Pancreas (tissue), 10 donors: ENCODE measurements around the gene RAF1. TPM values are rescaled to one million over a fixed set of nuclear protein-coding genes. Genes with fewer than 3 reads are reported as not detected.

ENCODE experiments used
- ATAC-seq, 4 donors: fragments of 200-7000 bp; cut with Tn5 transposase; one replicate each; pipeline versions ENCODE4 v1.8.0 to v1.9.1; 2020; ENCODE audit warnings: mild to moderate bottlenecking in 4 of 4, moderate library complexity in 4 of 4
- DNase-seq, 6 donors: peaks; one replicate each; pipeline ENCODE4 v3.0.0-alpha.2; 2020
- FAIRE-seq: peaks from 2 replicates; lab custom pipeline; 2012; peaks lifted over from hg19 to GRCh38; lab: Jason Lieb, UNC
- H3K27ac ChIP-seq, 4 donors: fragments of 200-600 bp; sonication (generic); 1 replicate in 3 of 4; 2 replicates in 1 of 4; pipeline versions ENCODE4 v1.5.0 to v1.8.0; 2020
- H3K27me3 ChIP-seq, 4 donors: fragments of 200-600 bp; one replicate each; pipeline ENCODE4 v1.8.0; 2021
- H3K36me3 ChIP-seq, 3 donors: fragments of 200-600 bp; sonication (generic) in 1 of 3; one replicate each; pipeline versions ENCODE4 v1.5.0 to v1.8.0; 2020 to 2021
- H3K4me1 ChIP-seq, 3 donors: fragments of 200-600 bp; one replicate each; pipeline ENCODE4 v1.8.0; 2021
- H3K4me3 ChIP-seq, 4 donors: fragments of 200-600 bp; sonication (generic) in 2 of 4; one replicate each; pipeline versions ENCODE4 v1.5.0 to v1.8.0; 2020 to 2021
- H3K9me3 ChIP-seq, 4 donors: fragments of 200-600 bp; one replicate each; pipeline ENCODE4 v1.8.0; 2021
- WGBS, 2 donors: extraction: QIAGEN DNeasy Blood & Tissue Kit; methylation state at CpG; one replicate each; pipeline ENCODE4 v1.1.7; 2013; 5-methylcytosine and 5-hydroxymethylcytosine counted together
- intact Hi-C, 3 donors: fragments of 100-400 bp; cut with DNase I; formaldehyde crosslinking; loops; one replicate each; pipeline versions ENCODE4 v1.11.1 to v1.14.2; 2022
- polyA plus RNA-seq, 2 donors: library from polyadenylated mRNA; stranded (reverse); fragments of 200-250 nt; gene quantifications; one replicate each; pipeline ENCODE4 v1.2.3, GENCODE V29; 2013
- total RNA-seq, 6 donors: library from RNA; stranded (reverse); fragmentation: NEBNext Ultra II Directional in 4 of 6; extraction: Animal tissue kit (Norgen Biotek cat#: 25700) in 4 of 6; gene quantifications; one replicate each; pipeline versions ENCODE4 v1.2.1 to v1.2.4, GENCODE V29; 2021 to 2023
- TF ChIP-seq, protein P1 (sequence below), 4 donors: fragments of 200-600 bp; sonication (generic) in 3 of 4; IDR thresholded peaks; one replicate each; pipeline versions ENCODE4 v1.5.0 to v1.8.0; 2021; ENCODE audit warnings: antibody characterized with exemption in 4 of 4
- donor health status: healthy with polysubstance abuse.
- donor health status: DM: no; HTN: no; CAD: no; lungs with moderate emphysema.
- donor health status: DM: no; HTN: no; CAD: no.
- donor health status: control.
- donor health status: control.
- donor health status: Bipolar disorder and iron deficiency.
- donor health status: DM: yes; HTN: yes; CAD: no.
- donor health status: DM: no; HTN: no; CAD: no.
- donor health status: DM: no; HTN: no; CAD: no.
- donor health status: DM: yes; HTN: yes; CAD: no.

RAF1 gene
- total and polyA plus RNA-seq, 8 donors: 29.1 to 46.9 (median 38.1) TPM

DNA sequence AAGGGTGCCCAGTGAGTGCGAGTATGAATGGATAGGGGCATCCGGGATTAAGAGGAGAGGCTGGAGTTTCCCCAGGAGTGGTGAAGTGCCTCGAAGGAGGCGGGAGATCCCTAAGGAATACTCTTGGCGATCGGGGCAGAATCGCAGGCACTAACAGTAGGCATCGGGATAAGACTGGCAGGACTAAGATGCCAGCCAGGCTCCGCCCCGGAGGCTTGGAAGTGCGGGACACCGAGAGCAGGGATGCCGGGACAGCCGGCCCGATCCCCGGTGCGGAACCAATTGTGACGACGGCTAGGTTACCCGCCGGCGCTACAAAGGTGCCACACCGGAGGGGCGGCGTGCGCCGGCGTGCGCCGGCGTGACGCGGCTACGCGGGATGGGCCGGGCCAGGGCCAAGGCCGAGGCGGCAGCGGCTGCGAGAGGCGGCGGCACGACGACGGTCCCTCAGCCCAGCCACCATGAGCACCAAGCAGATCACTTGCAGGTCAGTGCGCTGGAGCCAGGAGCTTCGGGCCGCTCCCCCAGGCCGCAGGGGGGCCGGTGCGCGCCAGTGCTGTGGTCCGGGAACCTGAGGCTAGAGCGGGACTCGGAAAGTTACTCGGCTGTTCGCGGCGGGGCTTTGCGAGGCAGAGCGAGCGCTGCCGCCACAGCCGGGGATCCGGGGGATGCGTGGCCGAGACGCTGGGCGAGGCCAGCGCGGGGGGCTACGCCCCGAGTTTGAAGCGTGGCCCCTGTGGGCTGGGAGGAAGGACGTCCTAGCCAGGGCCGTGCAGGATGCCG, 107.0 kb downstream of the RAF1 start, which contains the start of gene MKRN2:
MKRN2 (plus strand) TSS at position 398 of the 783 bp plus-strand sequence; CDS start at position 462, 64 bp downstream.
- TF ChIP-seq, protein P1, sequence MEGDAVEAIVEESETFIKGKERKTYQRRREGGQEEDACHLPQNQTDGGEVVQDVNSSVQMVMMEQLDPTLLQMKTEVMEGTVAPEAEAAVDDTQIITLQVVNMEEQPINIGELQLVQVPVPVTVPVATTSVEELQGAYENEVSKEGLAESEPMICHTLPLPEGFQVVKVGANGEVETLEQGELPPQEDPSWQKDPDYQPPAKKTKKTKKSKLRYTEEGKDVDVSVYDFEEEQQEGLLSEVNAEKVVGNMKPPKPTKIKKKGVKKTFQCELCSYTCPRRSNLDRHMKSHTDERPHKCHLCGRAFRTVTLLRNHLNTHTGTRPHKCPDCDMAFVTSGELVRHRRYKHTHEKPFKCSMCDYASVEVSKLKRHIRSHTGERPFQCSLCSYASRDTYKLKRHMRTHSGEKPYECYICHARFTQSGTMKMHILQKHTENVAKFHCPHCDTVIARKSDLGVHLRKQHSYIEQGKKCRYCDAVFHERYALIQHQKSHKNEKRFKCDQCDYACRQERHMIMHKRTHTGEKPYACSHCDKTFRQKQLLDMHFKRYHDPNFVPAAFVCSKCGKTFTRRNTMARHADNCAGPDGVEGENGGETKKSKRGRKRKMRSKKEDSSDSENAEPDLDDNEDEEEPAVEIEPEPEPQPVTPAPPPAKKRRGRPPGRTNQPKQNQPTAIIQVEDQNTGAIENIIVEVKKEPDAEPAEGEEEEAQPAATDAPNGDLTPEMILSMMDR (IDR thresholded peaks at IDR 0.05): no peak
- 0% methylated on average over 71 to 77 of the region's 77 CpGs for WGBS, 2 donors

DNA sequence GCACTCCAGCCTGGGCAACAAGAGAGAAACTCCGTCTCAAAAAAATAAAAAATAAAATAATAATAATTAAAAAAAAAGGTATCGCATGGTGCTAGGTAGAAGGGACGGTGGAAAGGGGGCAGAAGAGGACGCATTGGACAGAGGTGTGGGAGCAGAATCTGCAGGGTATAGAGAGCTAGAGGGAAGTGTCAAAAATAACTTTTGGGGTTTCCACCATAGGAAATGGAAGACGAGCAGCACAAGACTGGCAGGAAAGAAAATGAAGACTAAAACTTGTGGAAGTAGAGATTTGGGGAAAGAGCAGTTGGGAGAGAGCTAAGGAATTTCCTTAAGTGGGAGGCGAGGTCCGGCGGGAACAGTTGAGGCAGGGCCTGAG, 107.6 kb downstream of the RAF1 start:
- 2 to 3% methylated on average over 8 of the region's 8 CpGs for WGBS, 2 donors

More for the DNA sequence above, 107.0 kb downstream of the RAF1 start, which contains the start of gene MKRN2:
- H3K4me1 ChIP-seq: peaks cover 24 to 37% (median 26%) of the 10 kb centered on the region in 3 donors
- intact Hi-C loops: no loop called here
- H3K9me3 ChIP-seq: no peaks in the 10 kb centered on the region
- ATAC-seq: peak; percentile 93 to 98 (median 98)
- DNase-seq: peak; percentile 84 to 96 (median 93)
- peaks cover 0 to 4% (median 1%) of the 10 kb centered on the region in 4 donors for H3K27me3 ChIP-seq
- no peaks in the 10 kb centered on the region for H3K36me3 ChIP-seq
- no peak for FAIRE-seq
- peak within 1 kb of the TSS; percentile 94 to 98 (median 96) for H3K27ac ChIP-seq
- peak within 1 kb of the TSS; percentile 86 to 94 (median 93) for H3K4me3 ChIP-seq

DNA sequence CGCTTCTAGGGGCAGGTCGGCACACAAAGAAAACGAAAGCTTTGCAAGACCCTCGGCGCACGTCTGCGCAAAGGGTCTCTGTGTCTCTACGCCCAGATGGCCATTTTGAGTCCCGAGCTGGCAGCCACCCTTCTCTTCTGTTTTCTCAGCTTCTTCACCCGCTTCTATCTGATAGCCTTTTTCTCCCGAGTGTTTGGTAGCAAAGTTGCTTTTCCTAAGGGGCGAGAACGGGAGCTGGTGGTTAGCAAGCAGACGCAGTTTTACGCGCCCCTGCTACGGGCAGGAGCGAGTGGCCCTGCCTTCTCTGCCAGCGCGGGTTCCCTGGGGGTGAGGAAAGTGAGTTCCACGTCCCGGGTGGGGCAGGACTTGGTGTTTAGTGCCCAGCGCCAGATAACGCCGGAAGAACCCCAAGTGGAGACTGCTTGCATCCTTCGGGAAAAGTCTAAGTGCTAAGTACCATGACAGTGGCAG, 110.0 kb downstream of the RAF1 start:
- 3 to 11% methylated on average over 26 of the region's 26 CpGs for WGBS, 2 donors
- Histone ChIP-seq H3K4me3 (peak overlapping the region; percentile 0 to 41 (median 25)), H3K27ac (peak overlapping the region in 1 of 4 donors; percentile 55), H3K27me3 (peaks cover 0 to 4% (median 1%) of the 10 kb centered on the region in 4 donors), H3K9me3 (no peaks in the 10 kb centered on the region), H3K4me1 (peaks cover 4 to 21% (median 11%) of the 10 kb centered on the region in 3 donors), H3K36me3 (no peaks in the 10 kb centered on the region)
- intact Hi-C loops: no loop called here
- DNase-seq (peak in 2 of 6 donors; percentile 40 to 57), ATAC-seq (no peak), FAIRE-seq (no peak)
- TF ChIP-seq, protein P1 (IDR thresholded peaks at IDR 0.05): no peak

More for the DNA sequence above, 107.6 kb downstream of the RAF1 start:
- TF ChIP-seq, protein P1 (IDR thresholded peaks at IDR 0.05): no peak
- Histone ChIP-seq H3K27ac (peak overlapping the region; percentile 94 to 98 (median 96)), H3K9me3 (no peaks in the 10 kb centered on the region), H3K4me1 (peaks cover 20 to 37% (median 24%) of the 10 kb centered on the region in 3 donors), H3K36me3 (no peaks in the 10 kb centered on the region), H3K4me3 (peak overlapping the region; percentile 86 to 94 (median 93)), H3K27me3 (peaks cover 0 to 4% (median 1%) of the 10 kb centered on the region in 4 donors)
- peak in 3 of 4 donors; percentile 1 to 9 (median 2) for ATAC-seq
- no peak for DNase-seq
- intact Hi-C loops: no loop called here
- FAIRE-seq: no peak

DNA sequence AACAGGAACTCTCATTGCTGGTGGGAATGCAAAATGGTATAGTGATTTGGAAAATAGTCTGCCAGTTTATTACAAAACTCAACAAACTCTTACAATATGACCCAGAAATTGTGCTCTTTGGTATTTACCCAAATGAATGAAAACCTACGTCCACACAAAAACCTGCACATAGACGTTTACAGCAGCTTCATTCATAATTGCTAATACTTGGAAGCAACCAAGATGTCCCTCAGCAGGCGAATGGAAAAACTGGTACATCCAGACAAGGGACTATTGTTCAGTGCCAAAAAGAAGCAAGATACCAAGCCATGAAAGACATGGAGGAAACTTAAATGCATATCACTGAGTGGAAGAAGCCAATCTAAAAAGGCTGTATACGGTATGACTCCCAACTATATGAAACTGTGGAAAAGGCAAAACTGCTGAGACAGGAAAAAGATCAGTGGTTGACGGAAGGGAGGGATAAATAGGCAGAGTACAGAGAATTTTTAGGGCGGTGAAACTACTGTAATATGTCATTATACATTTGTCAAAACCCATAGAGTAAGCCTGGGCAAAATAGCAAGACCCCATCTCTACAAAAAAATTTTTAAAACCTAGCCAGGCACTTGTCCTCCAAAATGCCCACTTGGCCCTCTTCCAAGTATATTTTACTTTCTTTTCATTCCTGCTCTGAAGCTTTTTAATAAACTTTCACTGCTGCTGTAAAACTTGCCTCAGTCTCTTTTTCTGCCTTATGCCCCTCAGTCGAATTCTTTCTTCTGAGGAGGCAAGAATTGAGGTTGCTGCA, 113.8 kb downstream of the RAF1 start:
- no peak for DNase-seq
- TF ChIP-seq, protein P1 (IDR thresholded peaks at IDR 0.05): no peak
- no peak overlapping the region for H3K27ac ChIP-seq
- no peaks in the 10 kb centered on the region for H3K9me3 ChIP-seq
- FAIRE-seq: no peak
- H3K36me3 ChIP-seq: no peaks in the 10 kb centered on the region
- H3K4me1 ChIP-seq: peaks cover 0 to 5% (median 0%) of the 10 kb centered on the region in 3 donors
- peaks cover 0 to 4% (median 1%) of the 10 kb centered on the region in 4 donors for H3K27me3 ChIP-seq
- intact Hi-C loops: no loop called here
- ATAC-seq: no peak
- H3K4me3 ChIP-seq: no peak overlapping the region
- 59 to 61% methylated on average over 7 of the region's 7 CpGs for WGBS, 2 donors
